Activated T-cell treated with anti-CD3 and anti-CD28 coated beads, Interleukin-2, amount 50 U/mL, for 72 hours (primary cell): Measurements from ENCODE around the gene RHO. TPM values are rescaled to one million over a fixed set of nuclear protein-coding genes. Genes with fewer than 3 reads are reported as not detected.

Experiments
- ATAC-seq, 2 donors: fragments of 150-1000 bp; cut with Tn5 transposase; replicated peaks in 1 of 2; 2 replicates each; pipeline ENCODE4 v1.10.0; 2021; ENCODE audit warnings: moderate library complexity in 2 of 2, mild to moderate bottlenecking in 1 of 2
- DNase-seq, 2 donors: peaks; one replicate each; pipeline ENCODE4 v3.0.0; 2021 to 2022; ENCODE audit warnings: mixed read lengths in 1 of 2
- H3K27ac Mint-ChIP-seq: one replicate; pipeline ENCODE4 v1.8.0; 2022; ENCODE audit warnings: mild to moderate bottlenecking, moderate library complexity, mixed read lengths
- H3K27me3 Mint-ChIP-seq: one replicate; pipeline ENCODE4 v1.8.0; 2022; ENCODE audit warnings: low read depth, mixed read lengths
- H3K36me3 Mint-ChIP-seq, 2 donors: one replicate each; pipeline ENCODE4 v1.8.0; 2022; ENCODE audit warnings: mixed read lengths in 2 of 2, mild to moderate bottlenecking in 1 of 2; ENCODE audit not compliant: insufficient read depth in 2 of 2
- H3K4me1 Mint-ChIP-seq: one replicate; pipeline ENCODE4 v1.8.0; 2022; ENCODE audit warnings: low read depth, mixed read lengths
- H3K4me3 Mint-ChIP-seq, 2 donors: one replicate each; pipeline ENCODE4 v1.8.0; 2022; ENCODE audit warnings: mild to moderate bottlenecking in 2 of 2, mixed read lengths in 2 of 2, moderate library complexity in 2 of 2
- H3K9me3 Mint-ChIP-seq, 2 donors: one replicate each; pipeline ENCODE4 v1.8.0; 2022; ENCODE audit warnings: mixed read lengths in 2 of 2
- total RNA-seq, 2 donors: library from RNA; stranded (reverse); gene quantifications; one replicate each; pipeline ENCODE4 v1.2.3, GENCODE V29; 2022

The RHO gene
- total RNA-seq, 2 donors from 2014 or later, result not detected

DNA sequence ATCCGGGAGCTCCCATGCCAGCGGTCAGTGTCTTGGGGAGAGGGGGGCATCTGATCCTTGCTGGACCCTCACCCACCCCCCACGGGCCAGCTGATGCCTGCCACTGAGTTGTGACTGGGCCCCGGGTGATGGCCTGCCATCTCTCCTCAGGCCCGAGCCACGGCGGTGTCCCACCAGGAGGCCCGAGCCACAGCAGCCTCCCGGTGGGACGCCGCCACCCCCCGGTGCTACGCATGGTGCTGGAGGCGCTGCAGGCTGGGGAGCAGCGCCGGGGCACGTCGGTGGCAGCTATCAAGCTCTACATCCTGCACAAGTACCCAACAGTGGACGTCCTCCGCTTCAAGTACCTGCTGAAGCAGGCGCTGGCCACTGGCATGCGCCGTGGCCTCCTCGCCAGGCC, 18.8 kb downstream of the RHO start:
- Mint-ChIP-seq H3K4me3 (no peak overlapping the region), H3K4me1 (no peaks in the 10 kb centered on the region), H3K9me3 (no peaks in the 10 kb centered on the region), H3K27me3 (no peaks in the 10 kb centered on the region), H3K27ac (no peak overlapping the region), H3K36me3 (no peaks in the 10 kb centered on the region)
- ATAC-seq (no peak), DNase-seq (no peak)

DNA sequence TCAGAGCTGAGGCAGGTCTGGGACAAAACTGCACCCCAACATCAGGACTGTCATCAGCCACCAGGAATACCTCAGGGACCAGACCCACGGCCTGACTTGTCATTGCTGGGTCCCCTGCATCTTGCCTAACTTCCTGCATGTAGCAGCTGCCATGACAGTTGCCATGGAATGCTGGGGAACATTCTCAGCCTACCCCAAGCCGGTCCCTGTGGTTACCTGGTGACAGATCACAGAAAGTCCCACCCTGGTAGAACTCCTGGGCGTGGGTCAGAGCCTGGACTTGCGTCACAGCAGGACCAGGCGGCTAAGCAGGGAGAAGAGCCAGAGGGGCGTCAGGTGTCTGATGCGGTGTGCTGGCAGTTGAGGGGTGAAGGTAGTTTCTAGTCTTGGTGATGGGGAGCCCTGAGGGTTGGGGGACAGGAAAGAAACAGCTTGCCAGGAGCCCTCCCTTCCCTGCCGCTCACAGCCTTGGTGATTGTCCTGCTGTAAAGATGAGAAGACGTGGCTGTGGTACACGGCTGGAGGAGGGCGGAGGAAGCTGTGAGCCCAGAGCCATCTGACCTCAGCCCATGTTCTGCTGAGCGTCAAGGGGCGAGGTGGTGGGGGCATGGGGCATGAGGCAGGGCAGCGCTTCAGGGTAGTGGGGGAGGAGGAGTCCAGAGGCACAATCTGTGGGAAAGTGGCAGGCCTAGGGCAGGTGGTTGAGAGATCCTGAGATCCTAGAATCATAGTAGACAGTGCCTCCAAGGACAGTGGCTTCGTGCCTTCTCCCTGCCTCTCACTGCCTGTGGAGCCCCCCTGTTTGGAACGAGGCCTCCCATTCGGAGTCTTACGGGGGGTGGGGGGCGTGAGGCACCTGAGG, 19.9 kb downstream of the RHO start:
- no peak for DNase-seq
- Mint-ChIP-seq H3K9me3 (no peaks in the 10 kb centered on the region), H3K4me1 (no peaks in the 10 kb centered on the region), H3K36me3 (no peaks in the 10 kb centered on the region), H3K27me3 (no peaks in the 10 kb centered on the region), H3K4me3 (no peak overlapping the region), H3K27ac (no peak overlapping the region)
- ATAC-seq, result no peak

DNA sequence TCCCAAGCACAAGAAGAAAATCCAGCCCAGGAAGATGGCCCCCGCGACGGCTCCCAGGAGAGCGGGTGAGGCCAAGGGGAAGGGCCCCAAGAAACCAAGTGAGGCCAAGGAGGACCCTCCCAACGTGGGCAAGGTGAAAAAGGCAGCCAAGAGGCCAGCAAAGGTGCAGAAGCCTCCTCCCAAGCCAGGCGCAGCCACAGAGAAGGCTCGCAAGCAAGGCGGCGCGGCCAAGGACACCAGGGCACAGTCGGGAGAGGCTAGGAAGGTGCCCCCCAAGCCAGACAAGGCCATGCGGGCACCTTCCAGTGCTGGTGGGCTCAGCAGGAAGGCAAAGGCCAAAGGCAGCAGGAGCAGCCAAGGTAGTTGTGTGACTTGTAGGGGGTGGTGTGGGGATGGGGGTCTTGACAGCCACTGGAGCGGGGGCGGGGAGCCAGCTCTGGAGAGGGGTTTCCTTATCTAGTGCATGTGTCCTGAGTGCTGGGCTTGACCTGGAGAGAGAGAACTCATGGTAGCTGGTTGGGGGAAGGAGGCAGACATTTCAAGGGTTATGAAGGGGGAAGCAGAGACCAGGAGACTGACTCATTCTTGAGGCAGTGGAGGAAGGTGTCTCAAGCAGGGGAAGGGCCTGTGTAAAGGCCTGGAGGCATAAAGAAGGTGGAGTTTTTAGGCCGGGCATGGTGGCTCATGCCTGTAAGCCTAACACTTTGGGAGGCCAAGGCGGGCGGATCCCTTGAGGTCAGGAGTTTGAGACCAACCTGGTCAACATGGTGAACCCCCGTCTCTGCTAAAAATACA, 20.8 kb downstream of the RHO start:
- H3K4me3 Mint-ChIP-seq, result no peak overlapping the region
- ATAC-seq (no peak), DNase-seq (no peak)
- no peak overlapping the region for H3K27ac Mint-ChIP-seq
- no peaks in the 10 kb centered on the region for H3K36me3 Mint-ChIP-seq
- no peaks in the 10 kb centered on the region for H3K4me1 Mint-ChIP-seq
- H3K27me3 Mint-ChIP-seq, result peaks cover 6% of the 10 kb centered on the region
- H3K9me3 Mint-ChIP-seq, result no peaks in the 10 kb centered on the region

DNA sequence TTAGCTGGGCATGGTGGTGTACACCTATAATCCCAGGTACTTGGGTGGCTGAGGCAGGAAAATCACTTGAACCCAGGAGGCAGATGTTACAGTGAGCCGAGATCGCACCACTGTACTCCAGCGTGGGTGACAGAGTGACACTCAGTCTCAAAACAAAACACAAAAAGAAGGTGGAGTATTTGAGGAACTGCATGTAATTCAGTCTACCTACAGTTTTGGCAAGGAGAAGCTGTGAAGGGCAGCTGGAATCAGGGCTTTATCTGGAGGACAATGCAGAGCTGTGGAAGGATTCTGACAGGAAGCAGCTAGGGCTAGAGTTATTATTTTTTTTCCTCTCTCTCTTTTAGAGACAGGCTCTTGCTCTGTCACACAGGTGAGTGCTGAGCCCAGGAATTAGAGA, 21.4 kb downstream of the RHO start:
- Mint-ChIP-seq H3K9me3 (no peaks in the 10 kb centered on the region), H3K27ac (no peak overlapping the region), H3K27me3 (peaks cover 12% of the 10 kb centered on the region), H3K4me1 (no peaks in the 10 kb centered on the region), H3K4me3 (no peak overlapping the region), H3K36me3 (no peaks in the 10 kb centered on the region)
- DNase-seq, result no peak
- no peak for ATAC-seq

DNA sequence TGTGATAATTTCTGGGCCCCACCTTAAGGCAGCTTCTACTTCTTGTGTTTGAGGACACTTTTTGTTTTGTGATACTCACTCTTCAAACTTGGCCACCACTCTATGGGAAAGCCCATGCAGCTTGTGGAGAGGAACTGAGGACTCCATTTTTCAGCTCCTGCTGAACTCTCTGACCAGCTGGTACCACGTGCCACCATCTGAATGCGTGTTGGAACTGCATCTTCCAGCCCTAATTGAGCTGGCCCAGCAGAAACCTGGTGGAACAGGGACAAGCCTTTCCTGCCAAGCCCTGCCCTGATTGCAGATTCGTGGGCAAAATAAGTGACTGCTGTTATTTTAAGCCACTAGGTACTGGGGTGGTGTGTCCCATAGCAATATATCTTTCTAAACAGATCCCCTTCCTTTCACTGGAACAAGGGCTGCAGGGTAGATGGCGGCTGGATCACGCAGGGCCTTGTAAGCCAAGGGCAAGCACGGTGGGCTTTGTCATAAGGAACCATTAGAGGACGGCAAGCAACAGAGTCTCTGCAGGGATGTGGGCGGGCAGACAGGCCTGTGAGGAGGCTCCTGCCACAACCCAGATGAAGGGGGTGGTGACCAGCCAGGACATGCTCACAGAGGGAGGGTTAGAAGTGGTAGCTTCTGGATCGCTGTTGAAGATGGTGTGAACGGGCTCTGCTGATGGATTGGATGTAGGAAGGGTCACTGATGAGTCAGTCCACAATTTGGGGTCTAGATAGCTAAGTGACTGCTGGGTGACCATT, 24.0 kb downstream of the RHO start:
- H3K9me3 Mint-ChIP-seq, result no peaks in the 10 kb centered on the region
- no peak overlapping the region for H3K27ac Mint-ChIP-seq
- no peaks in the 10 kb centered on the region for H3K4me1 Mint-ChIP-seq
- no peak overlapping the region for H3K4me3 Mint-ChIP-seq
- DNase-seq, result no peak
- H3K27me3 Mint-ChIP-seq, result peaks cover 14% of the 10 kb centered on the region
- no peak for ATAC-seq
- H3K36me3 Mint-ChIP-seq, result no peaks in the 10 kb centered on the region

DNA sequence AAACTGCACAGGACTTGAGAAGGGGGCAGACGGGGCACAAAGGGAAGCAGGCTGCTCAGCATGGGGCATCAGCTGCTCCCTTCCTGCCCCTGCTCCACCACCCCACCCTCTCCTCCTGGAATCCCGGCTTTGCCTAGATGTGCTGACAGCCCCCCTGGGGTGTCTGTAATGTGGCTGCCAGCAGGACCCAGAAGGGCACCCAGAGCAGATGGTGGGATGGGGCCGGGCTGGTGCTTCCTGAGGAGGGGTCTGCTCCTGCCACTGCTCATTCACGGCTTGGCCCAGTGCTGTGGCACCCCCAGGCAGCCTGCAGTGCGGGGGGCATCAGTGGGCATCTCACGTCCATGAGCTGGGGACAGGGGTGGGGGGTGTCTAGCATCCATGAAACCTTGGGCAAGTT, 24.7 kb downstream of the RHO start:
- DNase-seq (no peak), ATAC-seq (no peak)
- no peaks in the 10 kb centered on the region for H3K4me1 Mint-ChIP-seq
- peaks cover 14% of the 10 kb centered on the region for H3K27me3 Mint-ChIP-seq
- no peak overlapping the region for H3K4me3 Mint-ChIP-seq
- no peak overlapping the region for H3K27ac Mint-ChIP-seq
- no peaks in the 10 kb centered on the region for H3K36me3 Mint-ChIP-seq
- H3K9me3 Mint-ChIP-seq, result no peaks in the 10 kb centered on the region

DNA sequence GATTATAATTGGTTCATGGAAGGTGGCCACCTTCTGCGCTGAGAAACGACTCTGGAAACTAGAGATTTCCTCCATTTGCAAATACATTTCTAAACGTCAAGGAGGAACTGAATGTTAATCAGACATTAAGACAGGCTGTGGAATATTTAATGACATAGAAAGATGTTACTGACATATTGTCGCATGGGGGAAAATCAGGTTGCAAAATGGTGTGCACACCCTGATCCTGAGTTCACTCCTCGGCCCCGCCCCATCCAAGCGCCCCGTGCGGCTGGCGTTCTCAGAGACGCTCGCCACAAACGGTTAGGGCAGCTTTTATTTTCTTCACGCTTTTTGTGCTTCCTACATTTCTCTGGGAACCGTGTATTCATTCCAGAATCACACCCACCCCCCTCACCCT, 25.3 kb downstream of the RHO start:
- DNase-seq, result peak in 1 of 2 donors; percentile 17
- H3K27me3 Mint-ChIP-seq, result peaks cover 14% of the 10 kb centered on the region
- no peaks in the 10 kb centered on the region for H3K36me3 Mint-ChIP-seq
- H3K9me3 Mint-ChIP-seq, result no peaks in the 10 kb centered on the region
- no peak overlapping the region for H3K27ac Mint-ChIP-seq
- H3K4me1 Mint-ChIP-seq, result no peaks in the 10 kb centered on the region
- peak overlapping the region in 1 of 2 donors; percentile 61 for H3K4me3 Mint-ChIP-seq
- no peak for ATAC-seq

DNA sequence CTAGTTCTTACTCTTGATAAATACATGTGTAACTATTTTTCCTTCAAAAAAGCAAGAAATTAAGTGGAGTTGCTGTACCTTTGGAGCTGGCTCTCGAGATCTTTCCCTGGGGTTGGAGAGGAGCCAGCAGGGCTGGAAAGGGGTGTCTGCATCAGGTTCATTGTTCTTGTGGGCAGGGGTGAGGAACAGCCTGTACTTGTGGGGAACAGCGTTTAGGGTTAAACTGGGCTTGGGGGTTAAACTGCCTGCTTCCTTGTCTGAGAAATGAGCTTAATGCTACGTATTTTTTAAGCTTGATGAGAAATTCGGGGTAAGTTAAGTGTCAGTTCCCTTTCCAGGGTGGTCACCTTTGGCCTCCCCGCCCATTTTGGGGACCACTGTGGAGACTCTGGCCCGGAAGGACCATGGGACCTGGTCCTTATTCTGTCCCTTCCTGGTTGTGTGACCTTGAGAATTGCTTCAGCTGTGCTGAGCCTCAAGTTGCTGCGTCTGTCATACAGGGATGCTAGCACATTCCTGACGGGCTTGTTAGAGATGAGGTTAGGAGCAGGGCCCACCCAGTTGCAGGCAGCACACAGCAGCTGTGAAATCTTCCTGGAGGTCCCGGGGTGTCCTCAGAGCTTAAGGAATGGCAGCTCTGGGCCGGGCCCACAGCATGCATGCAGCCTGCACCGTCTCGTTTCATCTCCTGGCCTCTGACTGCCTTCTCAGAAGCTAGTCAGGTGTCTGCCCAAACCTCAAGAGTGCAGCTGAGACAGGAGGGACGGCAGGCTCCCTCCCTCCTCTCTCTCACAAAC, 26.1 kb downstream of the RHO start:
- Mint-ChIP-seq H3K4me1 (no peaks in the 10 kb centered on the region), H3K27ac (no peak overlapping the region), H3K27me3 (peaks cover 14% of the 10 kb centered on the region), H3K9me3 (no peaks in the 10 kb centered on the region), H3K36me3 (no peaks in the 10 kb centered on the region), H3K4me3 (peak overlapping the region in 1 of 2 donors; percentile 61)
- no peak for DNase-seq
- ATAC-seq, result no peak

DNA sequence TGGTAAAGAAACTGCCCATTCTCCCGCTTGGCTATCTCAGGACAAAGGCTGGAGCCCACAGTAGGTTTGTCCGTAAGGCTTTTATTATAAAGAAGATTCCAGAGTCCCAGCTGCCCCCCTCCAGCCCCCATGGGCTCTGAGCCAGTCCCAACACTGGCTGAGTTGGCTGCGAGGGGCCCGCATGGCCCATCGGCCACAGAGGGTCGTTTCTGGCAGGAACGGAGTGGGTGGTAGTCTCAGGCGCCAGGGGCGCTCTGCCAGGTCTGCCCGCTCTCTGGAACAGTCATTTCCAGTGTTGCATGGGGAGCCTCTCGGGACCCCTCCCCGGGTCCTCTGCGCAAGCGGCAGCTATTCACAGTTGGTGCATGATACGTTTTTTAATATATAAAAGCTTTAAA, 26.7 kb downstream of the RHO start:
- no peak for DNase-seq
- Mint-ChIP-seq H3K27ac (no peak overlapping the region), H3K9me3 (no peaks in the 10 kb centered on the region)

DNA sequence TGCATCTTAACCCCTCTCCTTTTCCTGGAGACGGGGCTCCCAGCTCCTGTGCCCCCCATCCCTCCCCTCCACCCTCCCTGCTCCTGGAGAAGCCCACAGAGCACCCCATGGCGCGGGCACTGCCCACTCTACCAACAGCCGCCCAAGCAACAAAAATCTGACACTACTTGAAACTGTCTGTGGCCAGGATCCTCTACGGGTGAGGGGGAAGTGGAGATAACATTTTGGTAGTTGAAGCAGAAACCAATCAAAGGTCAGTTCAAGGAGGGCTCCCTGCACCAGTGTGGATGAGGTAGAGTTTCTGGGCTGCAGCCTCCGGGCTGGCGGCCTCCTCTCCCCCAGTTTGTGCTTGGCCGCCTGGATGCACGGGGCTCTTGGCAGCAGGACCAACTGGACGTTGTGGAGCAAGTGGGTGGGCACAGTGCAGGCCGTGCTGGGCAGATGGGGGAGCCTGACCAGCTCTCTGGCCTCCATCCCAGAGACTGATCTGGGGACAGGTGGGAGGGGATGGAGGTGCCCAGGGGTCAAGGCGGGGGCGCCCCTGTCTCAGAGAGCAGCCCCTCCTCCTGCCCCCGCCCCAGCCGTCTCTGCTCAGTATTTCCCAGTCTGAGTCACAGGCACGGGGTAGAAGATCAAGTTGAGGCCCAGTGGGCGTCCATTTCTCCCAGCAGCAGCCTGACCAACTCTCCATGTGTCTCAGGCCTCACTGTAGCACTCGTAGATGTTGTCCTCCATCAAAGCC, 27.3 kb downstream of the RHO start:
- Mint-ChIP-seq H3K4me1 (no peaks in the 10 kb centered on the region), H3K27me3 (peaks cover 14% of the 10 kb centered on the region), H3K9me3 (no peaks in the 10 kb centered on the region), H3K27ac (no peak overlapping the region), H3K36me3 (no peaks in the 10 kb centered on the region), H3K4me3 (no peak overlapping the region)
- no peak for ATAC-seq
- DNase-seq, result no peak

More for the DNA sequence above, 26.7 kb downstream of the RHO start:
- no peaks in the 10 kb centered on the region for H3K36me3 Mint-ChIP-seq
- H3K27me3 Mint-ChIP-seq, result peaks cover 14% of the 10 kb centered on the region
- ATAC-seq, result no peak
- H3K4me3 Mint-ChIP-seq, result no peak overlapping the region
- H3K4me1 Mint-ChIP-seq, result no peaks in the 10 kb centered on the region

DNA sequence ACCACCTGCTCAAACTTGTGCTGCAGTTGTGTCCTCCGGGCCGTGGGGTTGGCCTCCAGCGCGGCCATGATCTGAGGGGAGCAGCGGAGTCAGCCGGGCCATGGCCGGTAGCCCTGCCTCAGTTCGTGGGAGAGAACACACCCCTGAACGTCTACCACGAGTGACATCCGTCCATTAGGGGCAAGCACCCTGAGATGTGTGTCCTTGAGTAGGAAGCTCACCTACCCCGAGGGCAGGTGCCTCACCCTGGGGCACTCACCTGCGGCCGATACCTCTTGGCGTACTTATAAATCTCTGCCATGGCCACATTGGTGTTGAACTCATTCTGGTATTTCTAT, 27.9 kb downstream of the RHO start:
- peaks cover 14% of the 10 kb centered on the region for H3K27me3 Mint-ChIP-seq
- H3K36me3 Mint-ChIP-seq, result no peaks in the 10 kb centered on the region
- H3K4me1 Mint-ChIP-seq, result no peaks in the 10 kb centered on the region
- no peak overlapping the region for H3K27ac Mint-ChIP-seq
- no peak for ATAC-seq
- DNase-seq, result no peak
- H3K9me3 Mint-ChIP-seq, result no peaks in the 10 kb centered on the region
- H3K4me3 Mint-ChIP-seq, result no peak overlapping the region

DNA sequence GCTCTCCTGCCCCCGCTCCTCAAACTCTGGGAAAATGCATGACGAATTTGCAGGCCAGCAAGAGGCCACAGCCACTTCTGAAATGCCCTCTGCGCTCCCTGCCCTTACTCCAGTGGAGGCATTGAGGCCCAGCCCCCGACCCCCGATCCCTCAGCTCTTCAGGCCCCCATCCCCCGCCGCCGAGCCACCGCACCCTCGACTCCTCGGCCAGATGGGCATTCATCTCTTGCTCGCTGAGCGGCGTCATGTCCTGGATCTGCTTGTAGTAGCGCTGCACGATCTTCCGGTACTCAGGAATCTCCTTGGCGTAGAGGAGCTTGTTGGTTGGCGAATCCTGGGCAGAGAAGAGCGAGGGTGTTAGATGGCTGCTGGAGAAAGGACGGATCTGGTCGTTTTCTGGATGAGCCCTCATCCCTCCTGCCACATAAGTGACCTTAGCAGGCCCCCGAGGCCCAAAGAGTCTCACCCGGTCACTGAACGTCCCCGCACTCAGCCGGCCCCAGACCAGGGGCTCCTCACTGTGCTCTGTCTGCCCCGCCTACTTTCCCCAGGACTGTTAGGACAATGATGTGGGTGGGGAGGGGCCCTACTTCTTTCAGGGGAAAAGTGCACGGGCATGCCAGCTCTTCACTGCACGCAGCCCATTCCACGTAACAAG, 28.6 kb downstream of the RHO start:
- ATAC-seq (no peak), DNase-seq (no peak)
- H3K36me3 Mint-ChIP-seq, result no peaks in the 10 kb centered on the region
- H3K9me3 Mint-ChIP-seq, result no peaks in the 10 kb centered on the region
- H3K27ac Mint-ChIP-seq, result no peak overlapping the region
- peaks cover 14% of the 10 kb centered on the region for H3K27me3 Mint-ChIP-seq
- H3K4me3 Mint-ChIP-seq, result no peak overlapping the region
- no peaks in the 10 kb centered on the region for H3K4me1 Mint-ChIP-seq
